ENCODE results near the gene CD109. TPM values are rescaled to one million over a fixed set of nuclear protein-coding genes. Genes with fewer than 3 reads are reported as not detected.

CD109 gene
- total and polyA plus RNA-seq, 8 donors = 0.23 to 2.6 (median 0.52) TPM

- no peak overlapping the region for H3K27ac ChIP-seq
- WGBS, 2 donors = 58 to 92% methylated on average over 1 of the region's 1 CpG
- ATAC-seq (no peak), FAIRE-seq (no peak), DNase-seq (no peak)
- no peaks in the 10 kb centered on the region for H3K4me1 ChIP-seq
- intact Hi-C loops (cut with DNase I) = no loop called here
- H3K36me3 ChIP-seq = no peaks in the 10 kb centered on the region
- H3K27me3 ChIP-seq = no peaks in the 10 kb centered on the region
- H3K9me3 ChIP-seq = no peaks in the 10 kb centered on the region
- H3K4me3 ChIP-seq = no peak overlapping the region
- no peak for TF ChIP-seq CTCF (IDR thresholded peaks at IDR 0.05)
These were observed 70.0 kb downstream of the CD109 start for GRCh38 chr6:73766040-73766439.

- 52 to 63% methylated on average over 1 of the region's 1 CpG for WGBS, 2 donors
These were observed 72.6 kb downstream of the CD109 start for GRCh38 chr6:73768558-73768957.

GRCh38 chr6:73769976-73770375 is 74.0 kb downstream of the CD109 start:
- no peak overlapping the region for H3K27ac ChIP-seq
- no peaks in the 10 kb centered on the region for H3K36me3 ChIP-seq
- intact Hi-C loops (cut with DNase I) = no loop called here
- 44 to 54% methylated on average over 1 of the region's 1 CpG for WGBS, 2 donors
- no peaks in the 10 kb centered on the region for H3K9me3 ChIP-seq
- no peak for TF ChIP-seq CTCF (IDR thresholded peaks at IDR 0.05)
- H3K4me1 ChIP-seq = no peaks in the 10 kb centered on the region
- ATAC-seq (no peak), FAIRE-seq (no peak), DNase-seq (no peak)
- no peaks in the 10 kb centered on the region for H3K27me3 ChIP-seq
- no peak overlapping the region for H3K4me3 ChIP-seq

More at GRCh38 chr6:73768558-73768957, 72.6 kb downstream of the CD109 start:
- Histone ChIP-seq H3K36me3 (no peaks in the 10 kb centered on the region), H3K4me1 (no peaks in the 10 kb centered on the region), H3K9me3 (no peaks in the 10 kb centered on the region), H3K27ac (no peak overlapping the region), H3K27me3 (no peaks in the 10 kb centered on the region), H3K4me3 (no peak overlapping the region)
- ATAC-seq = no peak
- intact Hi-C loops (cut with DNase I) = no loop called here
- no peak for FAIRE-seq
- TF ChIP-seq CTCF (IDR thresholded peaks at IDR 0.05) = no peak
- DNase-seq = no peak

- Histone ChIP-seq H3K4me3 (no peak overlapping the region), H3K9me3 (no peaks in the 10 kb centered on the region), H3K27me3 (no peaks in the 10 kb centered on the region), H3K27ac (no peak overlapping the region), H3K4me1 (no peaks in the 10 kb centered on the region), H3K36me3 (no peaks in the 10 kb centered on the region)
- FAIRE-seq (no peak), DNase-seq (peak in 1 of 6 donors; percentile 3), ATAC-seq (peak in 3 of 4 donors; percentile 18 to 55 (median 42))
- intact Hi-C loops (cut with DNase I) = no loop called here
- no peak for TF ChIP-seq CTCF (IDR thresholded peaks at IDR 0.05)
- 5 to 8% methylated on average over 1 of the region's 1 CpG for WGBS, 2 donors
These were observed 78.3 kb downstream of the CD109 start for GRCh38 chr6:73774311-73774774.

- no peak for TF ChIP-seq CTCF (IDR thresholded peaks at IDR 0.05)
- ATAC-seq (no peak), FAIRE-seq (no peak), DNase-seq (no peak)
- no peak overlapping the region for H3K27ac ChIP-seq
- no peaks in the 10 kb centered on the region for H3K36me3 ChIP-seq
- no peaks in the 10 kb centered on the region for H3K4me1 ChIP-seq
- intact Hi-C loops (cut with DNase I) = no loop called here
- H3K4me3 ChIP-seq = no peak overlapping the region
- no peaks in the 10 kb centered on the region for H3K27me3 ChIP-seq
- H3K9me3 ChIP-seq = no peaks in the 10 kb centered on the region
These were observed 83.9 kb downstream of the CD109 start for GRCh38 chr6:73779943-73780342.

Data from pancreas (tissue), 10 donors.